HG02678 (cell line): ENCODE results near the gene ADD2.
"Not testable (repeated sequence)": the region's sequence is repeated elsewhere in the genome, so short reads cannot be mapped to it uniquely, and the experiment has no call there.

ENCODE experiments used
- ATAC-seq: cut with Tn5 transposase; IDR thresholded peaks from one replicate; pipeline ENCODE4 v1.9.1; 2021; ENCODE audit warnings: mild to moderate bottlenecking, moderate library complexity; ENCODE audit not compliant: unreplicated experiment

The ADD2 gene

DNA sequence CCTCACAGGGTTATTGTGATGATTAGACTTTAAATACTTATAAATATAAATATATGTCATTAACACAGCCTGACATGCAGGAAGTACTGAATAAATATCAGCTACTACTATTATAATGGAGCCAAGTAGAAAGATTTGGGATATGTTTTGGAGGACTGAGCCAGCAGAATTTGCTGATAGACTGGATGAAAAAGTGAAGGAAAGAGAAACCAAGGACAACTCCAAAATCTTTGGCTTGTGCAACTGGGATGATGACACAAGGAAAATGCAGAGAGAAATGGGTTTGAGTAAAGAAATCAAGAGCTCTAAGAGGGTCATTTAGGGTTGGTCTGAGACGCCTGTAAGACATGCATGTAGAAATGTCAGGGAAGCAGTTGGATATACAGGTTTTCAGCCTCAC, 15.6 kb downstream of the ADD2 start:
- ATAC-seq = no peak

DNA sequence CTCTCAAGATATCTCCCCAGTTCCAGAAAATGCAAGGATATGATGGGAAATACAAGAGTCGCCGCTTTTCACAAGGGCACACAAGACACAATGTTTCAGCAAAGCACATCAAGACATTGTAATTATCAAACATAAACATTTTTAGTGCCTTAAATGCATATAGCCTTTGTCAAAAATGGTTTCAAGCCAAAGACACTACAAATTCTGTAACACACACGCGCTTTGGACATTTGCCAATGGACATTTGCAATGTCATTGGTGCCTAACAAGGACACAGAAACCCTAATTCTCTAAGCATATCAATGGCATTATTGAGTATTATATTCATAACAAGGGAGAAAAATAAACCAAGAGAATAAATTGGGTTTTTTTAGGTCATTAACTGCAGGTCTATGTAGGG, 16.1 kb downstream of the ADD2 start:
- no peak for ATAC-seq

DNA sequence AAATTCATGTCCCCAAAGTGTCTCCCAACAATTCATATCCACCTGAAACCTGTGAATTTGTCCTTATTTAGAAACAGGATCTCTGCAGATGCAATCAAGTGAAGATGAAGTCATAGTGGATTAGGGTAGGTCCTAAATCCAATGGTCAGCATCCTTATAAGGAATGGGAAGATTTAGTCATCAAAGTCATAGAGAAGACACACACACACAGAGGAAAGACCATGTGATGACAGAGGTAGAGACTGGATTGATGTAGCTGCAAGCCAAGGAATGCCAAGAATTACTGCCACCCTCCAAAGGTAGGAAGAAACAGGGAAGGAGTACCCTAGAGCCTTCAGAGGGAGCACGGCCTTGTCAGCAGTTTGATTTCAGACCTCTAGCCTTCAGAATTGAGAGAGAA, 17.7 kb downstream of the ADD2 start:
- ATAC-seq = no peak

DNA sequence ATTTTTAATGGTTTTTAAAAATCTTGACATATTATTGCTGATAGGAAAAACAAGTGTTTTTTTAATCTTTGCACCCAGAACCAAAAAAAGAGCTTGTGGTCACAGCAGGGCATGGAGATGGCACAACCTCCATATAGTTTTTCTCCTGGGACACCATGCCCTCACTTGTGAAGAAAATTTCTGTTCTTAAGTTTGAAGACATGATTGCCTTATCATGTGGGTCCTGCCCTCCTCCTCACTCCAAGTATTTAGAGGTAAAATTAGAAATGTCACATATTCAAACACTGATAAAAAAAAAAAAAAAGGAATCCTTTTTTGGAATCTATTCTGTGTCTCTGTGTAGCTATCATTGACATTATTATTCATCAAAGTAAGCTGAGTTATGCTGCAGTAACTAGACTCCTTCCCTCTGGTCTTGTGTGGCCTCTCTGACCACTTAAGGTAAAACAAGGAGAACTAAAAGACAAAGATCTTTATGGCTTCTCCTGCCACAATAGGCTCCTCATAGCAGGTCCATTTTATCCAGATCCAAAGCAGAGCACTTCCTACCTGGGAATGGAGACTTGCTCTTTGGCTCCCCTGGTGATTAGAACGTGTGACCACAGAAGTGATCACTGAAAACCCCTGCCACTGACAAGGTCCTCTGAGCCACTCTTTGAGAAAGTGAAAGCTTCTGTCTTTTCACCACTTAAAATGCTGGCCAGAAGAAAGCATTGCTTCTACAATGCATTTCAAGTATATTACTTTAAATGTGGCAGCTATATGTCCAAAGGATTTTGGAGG, 19.8 kb downstream of the ADD2 start:
- ATAC-seq = no peak

DNA sequence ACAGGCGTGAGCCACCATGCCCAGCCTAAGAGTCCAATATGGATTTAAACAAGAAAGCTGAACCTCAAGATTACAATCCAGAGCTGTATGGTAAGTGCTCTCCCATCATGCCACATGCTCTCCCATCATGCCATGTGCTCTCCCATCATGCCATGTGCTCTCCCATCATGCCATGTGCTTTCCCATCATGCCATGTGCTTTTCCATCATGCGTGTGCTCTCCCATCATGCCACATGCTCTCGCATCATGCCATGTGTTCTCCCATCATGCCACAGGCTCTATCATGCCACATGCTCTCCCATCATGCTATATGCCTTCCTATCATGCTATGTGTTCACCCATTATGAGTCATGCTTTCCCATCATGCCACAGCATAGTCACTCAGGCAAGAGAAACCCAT, 20.7 kb downstream of the ADD2 start:
- ATAC-seq = no peak

DNA sequence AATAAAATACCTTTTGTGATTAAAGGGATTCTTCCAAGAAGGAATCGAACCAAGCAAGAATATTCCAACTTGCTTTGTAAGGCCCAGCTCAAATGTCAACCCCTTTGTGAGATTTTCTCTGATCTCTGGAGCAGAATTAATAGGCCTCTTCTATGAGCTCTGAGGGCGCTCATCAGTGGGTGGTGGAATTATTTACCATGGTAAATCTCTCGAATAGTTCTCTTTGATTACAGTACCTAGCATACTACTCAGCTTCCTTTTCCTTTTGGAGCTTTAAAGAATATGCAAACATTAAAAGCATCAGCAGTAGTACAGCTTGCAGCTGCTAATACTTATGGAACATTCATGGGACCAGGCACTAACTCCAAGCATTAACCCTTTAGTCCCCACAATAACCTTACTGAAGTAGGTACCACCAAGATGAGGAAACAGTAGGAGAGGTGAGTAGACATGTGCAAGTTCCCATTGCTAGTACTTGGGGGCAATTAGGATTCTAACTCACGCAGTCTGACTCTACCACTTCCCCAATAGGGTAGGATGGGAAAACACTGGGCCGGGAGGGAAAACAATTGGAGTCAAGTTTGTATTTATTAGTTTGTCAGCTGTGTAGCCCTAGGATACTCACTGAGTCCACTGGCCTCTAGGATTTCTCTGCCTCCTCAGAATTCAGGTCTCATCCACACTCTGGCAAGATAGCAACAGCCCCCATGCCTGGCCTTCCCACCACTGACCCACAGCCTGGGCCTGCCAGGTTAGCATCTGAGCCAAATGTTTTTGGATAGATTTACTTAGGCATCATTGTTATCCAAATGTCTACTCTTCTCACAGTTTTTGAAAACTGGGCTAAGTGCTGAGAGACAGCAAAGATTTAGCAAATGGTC, 21.7 kb downstream of the ADD2 start:
- ATAC-seq = no peak

DNA sequence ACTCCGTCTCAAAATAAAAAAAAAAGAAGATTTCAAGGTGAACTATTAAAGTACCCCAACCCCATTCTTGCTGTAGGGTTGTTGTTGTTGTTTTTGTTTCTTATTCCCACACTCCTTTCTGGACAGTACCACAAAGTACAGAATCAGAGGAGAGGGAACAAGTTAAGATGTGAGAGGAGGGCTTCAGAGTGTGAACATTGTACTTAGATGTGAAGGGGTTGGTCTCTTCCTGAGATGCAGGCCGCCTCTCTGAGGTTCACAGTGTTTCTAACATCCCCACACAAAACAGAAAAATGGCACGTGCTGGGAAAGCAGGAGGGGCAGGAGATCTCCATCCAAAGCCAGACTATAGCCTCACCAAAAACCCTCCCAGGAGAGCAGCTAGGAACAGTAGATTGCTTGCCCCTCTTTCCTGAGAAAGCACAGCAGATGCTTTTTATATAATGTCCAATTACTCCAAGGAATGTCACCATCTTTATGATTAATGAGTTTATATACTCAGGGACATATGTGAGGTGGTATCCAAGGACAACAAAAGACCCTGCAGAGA, 22.6 kb downstream of the ADD2 start:
- no peak for ATAC-seq

DNA sequence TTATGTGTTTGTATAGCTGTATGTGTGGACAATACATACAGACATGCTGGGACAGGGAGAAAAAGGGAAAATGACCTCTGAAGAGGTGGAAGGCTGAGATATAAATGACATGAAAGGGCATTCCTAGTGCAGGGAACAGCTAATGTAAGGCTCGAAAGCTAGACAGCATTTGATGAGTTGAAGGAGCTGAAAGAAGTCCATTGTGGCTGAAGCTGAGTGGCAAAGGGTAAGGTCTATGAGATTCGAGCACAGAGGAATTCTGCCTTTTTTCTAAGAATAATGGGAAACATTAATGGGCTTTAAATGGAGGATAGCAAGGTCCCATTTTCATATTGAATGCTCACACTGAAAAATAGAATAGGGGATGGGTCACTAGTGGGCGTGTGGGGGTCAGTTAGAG, 23.6 kb downstream of the ADD2 start:
- ATAC-seq = no peak

DNA sequence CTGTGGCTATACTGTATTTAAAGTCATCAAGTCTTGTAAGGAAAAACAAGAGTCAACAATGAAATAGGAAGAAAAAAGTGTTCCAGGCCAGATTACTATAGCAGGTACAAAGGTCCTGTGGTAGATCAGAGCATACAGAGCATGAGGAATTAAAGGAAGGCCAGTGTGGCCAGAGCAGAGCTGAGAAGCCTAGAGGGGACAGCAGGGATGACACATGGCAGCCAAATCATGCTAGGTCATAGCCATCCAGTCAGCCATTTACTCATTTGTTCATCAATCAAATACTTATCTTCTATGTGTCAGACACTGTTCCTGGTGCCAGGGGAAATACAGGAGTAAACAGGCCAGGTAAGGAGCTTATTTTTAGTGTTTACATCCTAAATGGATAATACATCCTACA, 24.3 kb downstream of the ADD2 start:
- no peak for ATAC-seq

DNA sequence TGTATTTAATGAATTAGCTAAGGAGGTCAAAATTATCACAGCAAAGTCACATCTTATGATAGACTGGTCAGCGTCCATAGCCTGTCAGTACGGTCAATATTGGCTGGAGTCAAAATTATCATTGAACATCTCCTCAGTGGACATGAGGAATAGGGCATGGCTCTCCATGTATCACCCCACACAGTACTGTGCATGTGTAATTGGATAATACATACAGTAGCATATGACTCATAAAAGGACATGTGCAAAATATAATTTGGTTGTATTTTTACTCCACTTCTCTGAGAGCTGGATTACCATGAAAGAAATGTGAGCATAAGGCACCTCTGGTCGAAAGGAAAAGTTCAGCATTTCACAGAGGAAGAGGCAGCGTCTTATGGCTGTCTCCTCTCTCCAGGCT, 24.9 kb downstream of the ADD2 start:
- no peak for ATAC-seq

DNA sequence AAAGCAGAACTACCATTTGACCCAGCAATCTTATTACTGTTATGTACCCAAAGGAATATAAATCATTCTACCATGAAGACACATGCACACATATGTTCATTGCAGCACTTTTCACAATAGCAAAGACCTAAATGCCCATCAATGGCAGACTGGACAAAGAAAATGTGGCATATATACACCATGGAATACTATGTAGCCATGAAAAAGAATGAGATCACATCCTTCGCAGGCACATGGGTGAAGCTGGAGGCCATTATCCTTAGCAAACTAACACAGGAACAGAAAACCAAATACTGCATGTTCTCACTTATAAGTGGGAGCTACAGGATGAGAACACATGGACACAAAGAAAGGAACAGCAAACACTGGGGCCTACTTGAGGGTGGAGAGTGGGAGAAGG, 28.5 kb downstream of the ADD2 start:
- not testable (repeated sequence) for ATAC-seq

DNA sequence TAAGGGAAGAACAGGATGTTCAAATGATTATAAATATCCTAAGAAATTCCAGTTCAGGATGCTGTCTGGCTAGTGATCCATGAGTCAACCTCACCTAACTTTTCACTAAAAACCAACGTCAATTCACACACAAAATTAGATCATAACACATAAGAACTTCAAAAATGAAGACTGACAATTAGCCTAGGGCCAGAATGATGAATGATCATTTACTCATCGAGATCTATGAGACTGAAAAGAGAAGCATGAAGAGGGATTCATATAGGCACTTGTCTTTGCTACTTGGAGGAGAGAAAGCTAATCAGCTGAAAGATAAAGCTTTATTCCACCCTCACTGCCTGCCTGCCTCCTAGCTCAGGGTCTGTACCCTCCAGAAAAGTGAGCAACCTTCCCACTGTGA, 29.8 kb downstream of the ADD2 start:
- ATAC-seq = no peak

DNA sequence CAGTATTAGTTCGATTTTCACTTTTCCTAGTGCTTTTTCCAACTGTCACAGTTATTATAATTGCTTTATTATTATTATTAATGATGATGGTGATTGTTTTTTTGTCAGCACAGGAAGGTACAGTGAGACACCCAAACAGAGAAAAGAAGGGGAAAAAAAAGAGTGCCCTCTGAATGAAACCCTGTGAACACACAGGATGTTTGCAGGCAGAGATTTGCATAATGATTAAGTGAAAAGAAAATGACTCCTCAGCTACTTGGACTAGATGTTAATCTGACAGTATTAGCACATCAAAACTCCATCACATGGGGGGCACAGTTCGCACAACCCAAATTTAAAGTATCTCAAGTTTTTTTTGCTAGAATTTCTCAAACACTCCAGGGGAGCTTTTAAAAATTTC, 32.9 kb downstream of the ADD2 start:
- no peak for ATAC-seq

DNA sequence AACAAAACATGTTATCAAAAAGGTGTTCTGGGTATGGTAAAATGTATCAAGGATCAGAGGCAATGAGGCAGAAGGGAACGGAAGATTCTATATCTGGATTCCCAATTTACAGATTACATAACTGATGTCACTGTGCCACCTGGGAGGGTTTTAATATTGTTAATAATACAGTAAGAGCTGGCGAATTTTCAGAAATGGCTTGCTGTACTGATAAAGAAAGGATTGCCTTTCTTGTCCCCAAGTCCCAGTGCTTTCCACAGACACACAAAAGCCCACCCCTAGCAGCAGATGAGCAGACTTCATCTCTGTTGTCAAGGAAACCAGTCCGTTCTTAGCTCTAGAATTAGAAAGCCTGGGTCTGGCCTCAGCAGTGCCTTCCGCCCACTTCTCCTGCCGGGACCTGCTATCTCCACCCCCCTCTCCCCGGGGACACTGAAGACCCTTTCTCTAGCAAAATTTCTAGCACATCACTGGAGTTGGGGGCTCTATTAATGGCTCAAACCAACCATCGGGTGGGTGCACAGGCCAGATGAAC, 34.3 kb downstream of the ADD2 start:
- ATAC-seq = no peak

DNA sequence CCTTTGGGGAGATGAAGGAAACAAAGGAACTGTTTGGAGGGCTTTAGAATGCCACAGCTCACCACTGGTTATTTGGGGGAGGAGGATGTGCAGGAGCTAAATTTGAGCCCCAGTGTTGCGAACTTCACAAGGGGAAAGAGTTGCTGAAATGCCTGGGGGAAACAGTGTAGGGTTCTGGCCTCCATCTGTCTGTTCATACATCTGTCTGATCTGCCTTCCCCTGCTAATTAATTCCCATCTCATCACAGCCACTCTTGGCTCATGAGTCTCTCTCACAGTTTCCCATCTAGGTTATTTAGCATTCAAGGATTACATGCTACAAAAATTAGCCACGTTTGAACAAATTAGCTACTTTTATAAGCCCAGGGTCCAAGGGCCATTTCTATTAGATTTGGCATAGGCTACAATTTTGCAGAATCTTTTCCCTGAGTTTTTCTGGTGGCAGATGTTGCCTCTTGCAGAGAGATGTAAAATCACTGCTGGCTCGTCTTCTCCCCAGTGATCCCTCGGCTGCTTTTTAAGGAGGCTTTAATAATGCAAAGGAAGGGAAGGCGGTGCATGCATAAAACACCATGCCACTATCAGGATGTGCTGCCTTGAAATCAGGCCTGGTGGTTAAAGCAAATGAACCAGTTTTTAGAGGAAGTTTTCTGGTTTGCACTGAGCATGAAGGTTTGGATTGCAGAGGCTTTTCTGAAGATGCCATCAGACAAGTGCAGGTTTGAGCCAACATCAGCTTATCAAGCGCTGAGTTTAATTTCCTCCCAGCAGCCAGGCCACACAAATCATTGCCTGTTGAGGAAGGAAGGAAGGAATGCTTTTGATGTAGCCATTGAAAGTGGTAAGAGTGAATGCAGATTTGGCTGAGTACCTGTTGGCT, 35.0 kb downstream of the ADD2 start:
- no peak for ATAC-seq

DNA sequence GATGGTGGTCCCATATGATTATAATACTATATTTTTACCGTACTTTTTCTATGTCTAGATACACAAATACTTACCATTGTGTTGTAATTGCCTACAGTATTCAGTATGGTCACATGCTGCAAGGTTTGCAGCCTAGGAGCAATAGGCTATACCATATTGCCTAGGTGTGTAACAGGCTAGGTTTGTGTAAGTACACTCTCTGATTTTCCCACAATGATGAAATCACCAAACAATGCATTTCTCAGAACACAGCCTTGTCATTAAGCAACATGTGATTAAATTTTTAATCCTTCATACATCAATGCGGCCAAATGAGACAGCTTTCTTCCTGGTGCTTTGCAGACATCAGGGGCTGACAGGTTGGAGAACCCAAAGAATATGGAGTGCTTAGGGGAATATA, 37.3 kb downstream of the ADD2 start:
- no peak for ATAC-seq

DNA sequence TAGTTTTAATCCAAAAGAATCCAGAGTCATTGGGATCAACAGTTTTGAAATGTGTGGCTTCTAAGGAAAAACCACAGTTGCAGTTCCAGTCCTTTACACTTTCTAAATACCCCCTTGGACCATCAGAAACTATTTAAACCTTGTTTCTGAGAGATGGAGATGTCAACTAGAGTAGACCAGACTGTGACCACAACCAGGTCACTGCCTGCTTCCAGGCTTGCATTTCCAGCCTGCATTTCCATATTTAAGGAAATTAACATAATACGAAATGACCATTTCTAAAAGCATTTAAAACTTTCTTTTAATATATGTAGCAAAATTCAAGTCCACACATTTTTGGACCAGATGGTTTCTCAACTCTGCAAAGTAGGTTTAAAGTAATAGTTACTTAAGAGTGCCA, 38.4 kb downstream of the ADD2 start:
- no peak for ATAC-seq

DNA sequence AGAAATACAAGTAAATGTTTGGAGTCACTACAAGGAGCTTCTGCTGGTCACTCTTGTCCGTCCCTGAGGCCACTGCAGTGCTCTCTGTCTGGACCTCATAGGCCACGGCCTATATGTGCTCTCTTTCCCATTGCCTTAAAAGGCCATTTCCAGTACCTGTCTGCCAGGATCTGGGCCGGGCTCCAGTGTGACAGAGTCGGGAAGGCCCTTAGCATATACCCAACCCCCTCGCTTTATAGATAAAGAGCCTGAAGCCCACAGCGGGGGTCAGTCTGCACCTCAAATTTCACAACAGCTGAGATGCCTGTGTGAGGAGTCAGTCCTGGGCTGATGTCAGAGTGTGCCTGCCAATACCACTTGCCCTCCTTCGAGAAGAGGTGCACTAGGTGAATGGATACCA, 39.9 kb downstream of the ADD2 start:
- no peak for ATAC-seq

DNA sequence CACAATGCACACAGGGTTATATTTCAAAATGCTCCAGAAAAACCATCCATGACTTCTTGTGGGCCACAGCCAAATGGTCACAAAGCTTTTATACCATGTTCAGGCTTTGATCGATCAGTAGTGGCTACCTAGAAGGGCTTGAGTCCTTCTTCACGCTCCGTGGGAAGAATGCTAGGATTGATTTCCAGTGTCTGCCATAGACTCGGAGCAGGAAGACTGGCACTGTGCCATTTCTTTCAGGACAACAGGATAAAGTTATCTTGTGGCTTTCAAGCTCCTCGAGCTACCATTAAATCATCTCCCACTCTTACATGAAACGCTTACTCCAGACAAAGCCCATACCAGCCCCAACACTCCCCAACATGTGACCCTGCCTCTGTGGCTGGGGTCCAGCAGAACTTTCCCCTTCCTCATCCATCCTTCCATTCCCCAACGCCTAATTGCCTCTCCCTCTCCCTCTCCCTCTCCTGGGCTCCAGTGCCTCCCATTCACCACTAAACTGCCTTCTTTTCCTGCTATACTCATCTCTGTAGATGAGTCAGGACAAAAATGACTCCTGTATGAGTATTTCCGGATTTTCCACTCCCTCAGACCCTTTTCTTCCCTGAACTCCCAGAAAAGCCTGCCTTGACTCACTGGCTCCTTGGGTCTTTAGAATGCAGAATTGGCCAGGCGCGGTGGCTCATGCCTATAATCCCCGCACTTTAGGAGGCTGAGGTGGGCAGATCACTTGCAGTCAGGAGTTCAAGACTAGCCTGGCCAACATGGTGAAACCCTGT, 40.9 kb downstream of the ADD2 start:
- ATAC-seq = no peak

DNA sequence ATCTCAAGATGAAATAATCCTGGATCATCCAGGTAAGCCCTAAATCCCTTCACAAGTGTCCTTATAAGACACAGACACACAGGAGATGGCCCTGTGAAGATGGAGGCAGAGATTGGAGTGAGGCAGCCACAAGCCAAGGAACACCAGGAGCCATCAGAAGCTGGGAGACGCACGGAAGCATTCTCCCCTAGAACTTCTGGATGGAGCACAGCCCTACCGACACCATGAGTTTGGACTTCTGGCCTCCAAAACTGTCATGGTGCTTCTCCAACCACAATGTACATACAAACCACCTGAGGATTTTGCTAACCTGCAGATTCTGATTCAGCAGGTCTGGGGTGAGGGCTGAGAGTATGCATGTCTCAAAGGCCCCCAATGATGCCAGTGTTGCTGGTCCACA, 42.5 kb downstream of the ADD2 start:
- ATAC-seq = no peak
